Stimulated activated CD8-positive, alpha-beta memory T cell treated with anti-CD3 and anti-CD28 coated beads, Interleukin-12 subunit alpha, Interleukin-12 subunit beta, amount 100 ng/mL, for 24 hours (primary cell): ENCODE measurements around the gene IGF2R.
"Not testable (repeated sequence)": the region's sequence is repeated elsewhere in the genome, so short reads cannot be mapped to it uniquely, and the experiment has no call there.

Source experiments
- DNase-seq: peaks from one replicate; pipeline ENCODE4 v3.0.0-alpha.2; 2020; ENCODE audit errors: extremely low read depth

Gene IGF2R

GRCh38 chr6:159968295-159969203 is at the start of gene IGF2R:
Gene IGF2R, plus strand, starts transcription at chr6:159969082. Its CDS starts 165 bp downstream, at chr6:159969247.
- DNase-seq = peak; percentile 81

- no peak for DNase-seq
Measured at GRCh38 chr6:159919800-159920199, 49.1 kb upstream of the IGF2R start.

GRCh38 chr6:159924150-159924549 is 44.7 kb upstream of the IGF2R start:
- not testable (repeated sequence) for DNase-seq

GRCh38 chr6:159926542-159927203 is 42.2 kb upstream of the IGF2R start:
- DNase-seq = no peak

- DNase-seq = no peak
Measured at GRCh38 chr6:159929819-159930218, 39.1 kb upstream of the IGF2R start.

GRCh38 chr6:159931112-159931511 is 37.8 kb upstream of the IGF2R start:
- DNase-seq = no peak

GRCh38 chr6:159931846-159932245 is 37.0 kb upstream of the IGF2R start:
- DNase-seq = no peak

- no peak for DNase-seq
Measured at GRCh38 chr6:159933077-159933476, 35.8 kb upstream of the IGF2R start.

GRCh38 chr6:159934181-159934580 is 34.7 kb upstream of the IGF2R start:
- no peak for DNase-seq

- DNase-seq = no peak
Measured at GRCh38 chr6:159935065-159935464, 33.8 kb upstream of the IGF2R start.

- no peak for DNase-seq
Measured at GRCh38 chr6:159935633-159936032, 33.2 kb upstream of the IGF2R start.

GRCh38 chr6:159939591-159940016 is 29.3 kb upstream of the IGF2R start:
- no peak for DNase-seq

GRCh38 chr6:159941286-159942113 is 27.4 kb upstream of the IGF2R start:
- no peak for DNase-seq

GRCh38 chr6:159943101-159943632 is 25.7 kb upstream of the IGF2R start:
- DNase-seq = no peak

GRCh38 chr6:159943968-159944598 is 24.8 kb upstream of the IGF2R start:
- DNase-seq = no peak

GRCh38 chr6:159945801-159946392 is 23.0 kb upstream of the IGF2R start:
- no peak for DNase-seq

GRCh38 chr6:159946912-159947311 is 22.0 kb upstream of the IGF2R start:
- no peak for DNase-seq

- no peak for DNase-seq
Measured at GRCh38 chr6:159948199-159948598, 20.7 kb upstream of the IGF2R start.

- DNase-seq = no peak
Measured at GRCh38 chr6:159951772-159952171, 17.1 kb upstream of the IGF2R start.

GRCh38 chr6:159952289-159953005 is 16.4 kb upstream of the IGF2R start:
- DNase-seq = no peak
